ENCODE results near the gene NUDT19.
"Not testable (repeated sequence)": the region's sequence is repeated elsewhere in the genome, so short reads cannot be mapped to it uniquely, and the experiment has no call there.

DNA sequence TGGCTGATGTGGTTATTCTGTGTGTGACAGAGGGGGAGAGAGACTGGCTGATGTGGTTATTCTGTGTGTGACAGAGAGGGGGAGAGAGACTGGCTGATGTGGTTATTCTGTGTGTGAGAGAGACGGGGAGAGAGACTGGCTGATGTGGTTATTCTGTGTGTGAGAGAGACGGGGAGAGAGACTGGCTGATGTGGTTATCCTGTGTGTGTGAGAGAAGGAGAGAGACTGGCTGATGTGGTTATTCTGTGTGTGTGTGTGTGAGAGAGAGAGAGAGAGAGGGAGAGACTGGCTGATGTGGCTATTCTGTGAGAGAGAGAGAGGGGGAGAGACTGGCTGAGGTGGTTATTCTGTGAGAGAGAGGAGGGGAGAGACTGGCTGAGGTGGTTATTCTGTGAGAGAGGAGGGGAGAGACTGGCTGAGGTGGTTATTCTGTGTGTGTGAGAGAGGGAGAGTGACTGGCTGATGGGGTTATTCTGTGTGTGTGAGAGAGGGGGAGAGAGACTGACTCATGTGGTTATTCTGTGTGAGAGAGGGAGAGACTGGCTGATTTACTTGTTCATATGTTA lies 55.1 kb downstream of the NUDT19 start:
- TF ChIP-seq, protein P1, sequence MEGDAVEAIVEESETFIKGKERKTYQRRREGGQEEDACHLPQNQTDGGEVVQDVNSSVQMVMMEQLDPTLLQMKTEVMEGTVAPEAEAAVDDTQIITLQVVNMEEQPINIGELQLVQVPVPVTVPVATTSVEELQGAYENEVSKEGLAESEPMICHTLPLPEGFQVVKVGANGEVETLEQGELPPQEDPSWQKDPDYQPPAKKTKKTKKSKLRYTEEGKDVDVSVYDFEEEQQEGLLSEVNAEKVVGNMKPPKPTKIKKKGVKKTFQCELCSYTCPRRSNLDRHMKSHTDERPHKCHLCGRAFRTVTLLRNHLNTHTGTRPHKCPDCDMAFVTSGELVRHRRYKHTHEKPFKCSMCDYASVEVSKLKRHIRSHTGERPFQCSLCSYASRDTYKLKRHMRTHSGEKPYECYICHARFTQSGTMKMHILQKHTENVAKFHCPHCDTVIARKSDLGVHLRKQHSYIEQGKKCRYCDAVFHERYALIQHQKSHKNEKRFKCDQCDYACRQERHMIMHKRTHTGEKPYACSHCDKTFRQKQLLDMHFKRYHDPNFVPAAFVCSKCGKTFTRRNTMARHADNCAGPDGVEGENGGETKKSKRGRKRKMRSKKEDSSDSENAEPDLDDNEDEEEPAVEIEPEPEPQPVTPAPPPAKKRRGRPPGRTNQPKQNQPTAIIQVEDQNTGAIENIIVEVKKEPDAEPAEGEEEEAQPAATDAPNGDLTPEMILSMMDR (IDR thresholded peaks at IDR 0.05; ENCODE audit: low read depth, low read length, missing input control) = not testable (repeated sequence)
- not testable (repeated sequence) for TF ChIP-seq SP1 (IDR thresholded peaks at IDR 0.05); EGR1 (IDR thresholded peaks at IDR 0.05; ENCODE audit: low read depth in 2 of 2); NR2F2 (IDR thresholded peaks at IDR 0.05); TAF1 (conservative IDR thresholded peaks at IDR 0.05); REST (IDR thresholded peaks at IDR 0.05); RAD21 (IDR thresholded peaks at IDR 0.05); JUND (IDR thresholded peaks at IDR 0.05); YY1 (IDR thresholded peaks at IDR 0.05); ZBTB33 (IDR thresholded peaks at IDR 0.05); GABPA (IDR thresholded peaks at IDR 0.05 in 1 of 2, conservative IDR thresholded peaks at IDR 0.05 in 1 of 2)
- TF ChIP-seq, protein P2, sequence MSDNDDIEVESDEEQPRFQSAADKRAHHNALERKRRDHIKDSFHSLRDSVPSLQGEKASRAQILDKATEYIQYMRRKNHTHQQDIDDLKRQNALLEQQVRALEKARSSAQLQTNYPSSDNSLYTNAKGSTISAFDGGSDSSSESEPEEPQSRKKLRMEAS (IDR thresholded peaks at IDR 0.05) = not testable (repeated sequence)
- TF ChIP-seq, protein P3, sequence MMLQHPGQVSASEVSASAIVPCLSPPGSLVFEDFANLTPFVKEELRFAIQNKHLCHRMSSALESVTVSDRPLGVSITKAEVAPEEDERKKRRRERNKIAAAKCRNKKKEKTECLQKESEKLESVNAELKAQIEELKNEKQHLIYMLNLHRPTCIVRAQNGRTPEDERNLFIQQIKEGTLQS (IDR thresholded peaks at IDR 0.05) = not testable (repeated sequence)

Data from liver (tissue), 3 donors.